ENCODE data around the gene TMEM208. TPM values are rescaled to one million over a fixed set of nuclear protein-coding genes. Genes with fewer than 3 reads are reported as not detected.
A peak's percentile ranks its signal among the peaks of the same experiment; 100 is the strongest.

TMEM208 gene
- total and polyA plus RNA-seq, 2 of the 13 experiments (the other 11 are each of a cell fraction or from before 2014, with no cell fraction given) = 58.8 to 72.9 TPM

DNA sequence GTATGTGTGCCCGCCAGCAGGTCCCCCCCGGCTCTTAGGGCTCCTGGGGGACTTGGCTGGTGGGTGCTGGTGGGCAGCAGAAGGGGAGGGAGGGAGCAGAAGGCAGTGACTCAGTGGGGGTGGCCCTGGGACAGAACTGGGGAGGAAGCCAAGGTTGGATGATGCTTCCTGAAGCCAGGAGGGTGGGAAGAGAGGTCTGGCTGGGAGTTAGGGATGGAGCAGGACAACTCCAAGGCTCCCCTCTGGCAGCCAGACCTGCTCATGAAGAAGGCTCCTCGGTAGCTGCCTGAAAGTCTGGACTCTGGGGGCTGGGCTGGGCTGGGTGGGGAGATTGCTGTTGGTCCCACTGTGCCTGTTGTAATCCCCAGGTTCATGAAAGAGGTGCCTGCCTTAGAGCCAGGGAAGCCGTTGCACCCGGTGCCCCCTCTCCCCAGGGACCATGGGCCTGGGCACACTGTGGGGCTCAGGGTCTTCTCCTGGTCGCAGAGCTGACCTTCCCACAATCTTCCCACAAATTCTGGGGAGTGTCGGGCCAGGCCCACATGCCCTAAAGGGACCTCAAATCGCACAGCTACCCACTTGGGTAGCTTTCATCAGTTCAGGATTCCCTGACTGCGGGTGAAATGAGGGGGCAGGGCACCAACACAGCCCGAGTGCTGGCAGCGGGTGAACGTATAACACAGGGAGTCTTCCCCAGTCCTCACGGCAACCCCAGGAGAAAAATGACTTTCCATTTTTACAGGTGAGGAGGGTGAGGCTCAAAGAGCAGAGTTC lies 51.3 kb downstream of the TMEM208 start (continued):
- TF ChIP-seq PRPF4 (IDR thresholded peaks at IDR 0.05; ENCODE audit: low read depth, low read length, poor library complexity, severe bottlenecking) (no peak), ZNF543 (CRISPR knock-in tag; IDR thresholded peaks at IDR 0.05) (no peak), TCF12 (IDR thresholded peaks at IDR 0.05) (no peak), TCF12 (CRISPR knock-in tag; IDR thresholded peaks at IDR 0.05) (0 out of 2 replicates have a peak, but pooled peaks have one; percentile 35), ZNF274 (CRISPR knock-in tag; IDR thresholded peaks at IDR 0.05) (0 out of 2 replicates have a peak, but pooled peaks have one; percentile 17), ZKSCAN1 (IDR thresholded peaks at IDR 0.05; ENCODE audit: low read length) (no peak), ZMYM3 (CRISPR knock-in tag; IDR thresholded peaks at IDR 0.05) (0 out of 2 replicates have a peak, but pooled peaks have one; percentile 9), SPEN (CRISPR knock-in tag; IDR thresholded peaks at IDR 0.05; ENCODE audit: low read depth) (0 out of 2 replicates have a peak, but pooled peaks have one; percentile 9), ZNF850 (CRISPR knock-in tag; conservative IDR thresholded peaks at IDR 0.05) (0 out of 2 replicates have a peak, but pooled peaks have one; percentile 52), ZC3H4 (CRISPR knock-in tag; IDR thresholded peaks at IDR 0.05; ENCODE audit: borderline replicate concordance) (no peak), JARID2 (CRISPR knock-in tag; IDR thresholded peaks at IDR 0.05; ENCODE audit: insufficient replicate concordance) (peak; percentile 3), EED (CRISPR knock-in tag; IDR thresholded peaks at IDR 0.05) (0 out of 2 replicates have a peak, but pooled peaks have one; percentile 8), ZNF224 (CRISPR knock-in tag; IDR thresholded peaks at IDR 0.05) (peak; percentile 41; the same call in 1 of the 2 replicates), ZNF781 (CRISPR knock-in tag; IDR thresholded peaks at IDR 0.05; ENCODE audit: borderline replicate concordance, not compliant biosample characterization) (peak; percentile 43)
- TF ChIP-seq, protein P1, sequence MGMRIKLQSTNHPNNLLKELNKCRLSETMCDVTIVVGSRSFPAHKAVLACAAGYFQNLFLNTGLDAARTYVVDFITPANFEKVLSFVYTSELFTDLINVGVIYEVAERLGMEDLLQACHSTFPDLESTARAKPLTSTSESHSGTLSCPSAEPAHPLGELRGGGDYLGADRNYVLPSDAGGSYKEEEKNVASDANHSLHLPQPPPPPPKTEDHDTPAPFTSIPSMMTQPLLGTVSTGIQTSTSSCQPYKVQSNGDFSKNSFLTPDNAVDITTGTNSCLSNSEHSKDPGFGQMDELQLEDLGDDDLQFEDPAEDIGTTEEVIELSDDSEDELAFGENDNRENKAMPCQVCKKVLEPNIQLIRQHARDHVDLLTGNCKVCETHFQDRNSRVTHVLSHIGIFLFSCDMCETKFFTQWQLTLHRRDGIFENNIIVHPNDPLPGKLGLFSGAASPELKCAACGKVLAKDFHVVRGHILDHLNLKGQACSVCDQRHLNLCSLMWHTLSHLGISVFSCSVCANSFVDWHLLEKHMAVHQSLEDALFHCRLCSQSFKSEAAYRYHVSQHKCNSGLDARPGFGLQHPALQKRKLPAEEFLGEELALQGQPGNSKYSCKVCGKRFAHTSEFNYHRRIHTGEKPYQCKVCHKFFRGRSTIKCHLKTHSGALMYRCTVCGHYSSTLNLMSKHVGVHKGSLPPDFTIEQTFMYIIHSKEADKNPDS (CRISPR knock-in tag; IDR thresholded peaks at IDR 0.05) = peak; percentile 61; the same call in 1 of the 2 replicates
- TF ChIP-seq, protein P2, sequence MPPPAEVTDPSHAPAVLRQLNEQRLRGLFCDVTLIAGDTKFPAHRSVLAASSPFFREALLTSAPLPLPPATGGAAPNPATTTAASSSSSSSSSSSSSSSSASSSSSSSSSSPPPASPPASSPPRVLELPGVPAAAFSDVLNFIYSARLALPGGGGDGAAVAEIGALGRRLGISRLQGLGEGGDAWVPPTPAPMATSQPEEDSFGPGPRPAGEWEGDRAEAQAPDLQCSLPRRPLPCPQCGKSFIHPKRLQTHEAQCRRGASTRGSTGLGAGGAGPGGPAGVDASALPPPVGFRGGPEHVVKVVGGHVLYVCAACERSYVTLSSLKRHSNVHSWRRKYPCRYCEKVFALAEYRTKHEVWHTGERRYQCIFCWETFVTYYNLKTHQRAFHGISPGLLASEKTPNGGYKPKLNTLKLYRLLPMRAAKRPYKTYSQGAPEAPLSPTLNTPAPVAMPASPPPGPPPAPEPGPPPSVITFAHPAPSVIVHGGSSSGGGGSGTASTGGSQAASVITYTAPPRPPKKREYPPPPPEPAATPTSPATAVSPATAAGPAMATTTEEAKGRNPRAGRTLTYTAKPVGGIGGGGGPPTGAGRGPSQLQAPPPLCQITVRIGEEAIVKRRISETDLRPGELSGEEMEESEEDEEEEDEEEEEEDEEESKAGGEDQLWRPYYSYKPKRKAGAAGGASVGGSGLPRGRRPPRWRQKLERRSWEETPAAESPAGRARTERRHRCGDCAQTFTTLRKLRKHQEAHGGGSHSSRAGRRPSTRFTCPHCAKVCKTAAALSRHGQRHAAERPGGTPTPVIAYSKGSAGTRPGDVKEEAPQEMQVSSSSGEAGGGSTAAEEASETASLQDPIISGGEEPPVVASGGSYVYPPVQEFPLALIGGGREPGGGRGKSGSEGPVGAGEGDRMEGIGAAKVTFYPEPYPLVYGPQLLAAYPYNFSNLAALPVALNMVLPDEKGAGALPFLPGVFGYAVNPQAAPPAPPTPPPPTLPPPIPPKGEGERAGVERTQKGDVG (CRISPR knock-in tag; IDR thresholded peaks at IDR 0.05; ENCODE audit: borderline replicate concordance) = 0 out of 2 replicates have a peak, but pooled peaks have one; percentile 46
- TF ChIP-seq, protein P3, sequence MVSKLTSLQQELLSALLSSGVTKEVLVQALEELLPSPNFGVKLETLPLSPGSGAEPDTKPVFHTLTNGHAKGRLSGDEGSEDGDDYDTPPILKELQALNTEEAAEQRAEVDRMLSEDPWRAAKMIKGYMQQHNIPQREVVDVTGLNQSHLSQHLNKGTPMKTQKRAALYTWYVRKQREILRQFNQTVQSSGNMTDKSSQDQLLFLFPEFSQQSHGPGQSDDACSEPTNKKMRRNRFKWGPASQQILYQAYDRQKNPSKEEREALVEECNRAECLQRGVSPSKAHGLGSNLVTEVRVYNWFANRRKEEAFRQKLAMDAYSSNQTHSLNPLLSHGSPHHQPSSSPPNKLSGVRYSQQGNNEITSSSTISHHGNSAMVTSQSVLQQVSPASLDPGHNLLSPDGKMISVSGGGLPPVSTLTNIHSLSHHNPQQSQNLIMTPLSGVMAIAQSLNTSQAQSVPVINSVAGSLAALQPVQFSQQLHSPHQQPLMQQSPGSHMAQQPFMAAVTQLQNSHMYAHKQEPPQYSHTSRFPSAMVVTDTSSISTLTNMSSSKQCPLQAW (CRISPR knock-in tag; IDR thresholded peaks at IDR 0.05) = peak; percentile 63; the same call in 1 of the 2 replicates
- TF ChIP-seq, protein P4, sequence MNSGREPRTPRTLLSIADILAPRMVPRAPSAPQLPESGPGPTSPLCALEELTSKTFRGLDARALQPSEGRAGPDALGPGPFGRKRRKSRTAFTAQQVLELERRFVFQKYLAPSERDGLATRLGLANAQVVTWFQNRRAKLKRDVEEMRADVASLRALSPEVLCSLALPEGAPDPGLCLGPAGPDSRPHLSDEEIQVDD (CRISPR knock-in tag; IDR thresholded peaks at IDR 0.05; ENCODE audit: borderline replicate concordance) = 0 out of 2 replicates have a peak, but pooled peaks have one; percentile 11
- TF ChIP-seq, protein P5, sequence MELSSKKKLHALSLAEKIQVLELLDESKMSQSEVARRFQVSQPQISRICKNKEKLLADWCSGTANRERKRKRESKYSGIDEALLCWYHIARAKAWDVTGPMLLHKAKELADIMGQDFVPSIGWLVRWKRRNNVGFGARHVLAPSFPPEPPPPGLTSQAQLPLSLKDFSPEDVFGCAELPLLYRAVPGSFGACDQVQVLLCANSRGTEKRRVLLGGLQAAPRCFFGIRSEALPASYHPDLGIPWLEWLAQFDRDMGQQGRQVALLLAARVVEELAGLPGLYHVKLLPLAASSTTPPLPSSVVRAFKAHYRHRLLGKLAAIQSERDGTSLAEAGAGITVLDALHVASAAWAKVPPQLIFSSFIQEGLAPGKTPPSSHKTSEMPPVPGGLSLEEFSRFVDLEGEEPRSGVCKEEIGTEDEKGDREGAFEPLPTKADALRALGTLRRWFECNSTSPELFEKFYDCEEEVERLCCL (CRISPR knock-in tag; IDR thresholded peaks at IDR 0.05; ENCODE audit: borderline replicate concordance) = peak; percentile 31

All from HepG2 (cell line).